Osteocyte (in vitro differentiated cells): ENCODE measurements around the gene PMS1. TPM values are rescaled to one million over a fixed set of nuclear protein-coding genes. Genes with fewer than 3 reads are reported as not detected.

ENCODE experiments used
- DNase-seq: peaks from one replicate; pipeline ENCODE4 v3.0.0; 2021; ENCODE audit warnings: mixed read lengths; ENCODE audit not compliant: unreplicated experiment; ENCODE audit errors: extremely low spot score
- H3K27ac Mint-ChIP-seq: one replicate; pipeline ENCODE4 v1.8.0; 2021; ENCODE audit warnings: mild to moderate bottlenecking, mixed read lengths; ENCODE audit not compliant: unreplicated experiment
- H3K27me3 Mint-ChIP-seq: one replicate; pipeline ENCODE4 v1.8.0; 2021; ENCODE audit warnings: mixed read lengths; ENCODE audit not compliant: unreplicated experiment
- H3K36me3 Mint-ChIP-seq: one replicate; pipeline ENCODE4 v1.8.0; 2021; ENCODE audit warnings: mixed read lengths; ENCODE audit not compliant: unreplicated experiment
- H3K4me1 Mint-ChIP-seq: one replicate; pipeline ENCODE4 v1.8.0; 2021; ENCODE audit warnings: mixed read lengths; ENCODE audit not compliant: unreplicated experiment
- H3K4me3 Mint-ChIP-seq: one replicate; pipeline ENCODE4 v1.8.0; 2021; ENCODE audit warnings: mild to moderate bottlenecking, moderate library complexity, mixed read lengths; ENCODE audit not compliant: unreplicated experiment
- H3K9me3 Mint-ChIP-seq: one replicate; pipeline ENCODE4 v1.8.0; 2021; ENCODE audit warnings: mixed read lengths; ENCODE audit not compliant: unreplicated experiment
- total RNA-seq: library from RNA; stranded (reverse); gene quantifications from 2 replicates; pipeline ENCODE4 v1.2.1, GENCODE V29; 2021
- TF ChIP-seq, protein P1 (sequence below): fragments of 200-600 bp; sonication (generic); IDR thresholded peaks from 2 replicates; pipeline ENCODE4 v1.5.0; 2021; ENCODE audit warnings: antibody characterized with exemption, mild to moderate bottlenecking, moderate library complexity

Gene PMS1
- total RNA-seq, 1 donor from 2014 or later = 36.8 TPM

DNA sequence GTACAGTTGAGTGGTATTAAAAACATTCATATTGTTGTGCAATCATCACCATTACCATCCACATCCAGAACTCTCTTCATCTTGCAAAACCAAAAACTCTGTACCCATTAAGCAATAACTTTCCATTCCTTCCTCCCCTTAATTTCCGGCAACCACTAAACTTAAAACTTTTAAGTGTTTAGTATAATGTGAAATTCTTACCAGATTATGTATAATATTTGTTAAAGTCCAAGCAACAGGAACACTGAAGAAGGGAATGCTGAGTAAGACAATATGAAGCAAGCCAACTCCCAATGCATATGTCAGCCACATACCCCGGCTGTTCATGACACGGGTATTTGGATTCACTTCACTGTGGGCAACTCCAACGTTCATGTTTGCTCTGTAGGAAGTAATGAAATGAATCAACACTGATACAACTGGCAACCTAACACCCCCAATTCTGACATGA lies 2.0 kb upstream of the PMS1 start:
- Mint-ChIP-seq H3K27ac (peak overlapping the region; percentile 95), H3K4me3 (peak overlapping the region; percentile 91), H3K36me3 (peaks cover 39% of the 10 kb centered on the region), H3K4me1 (peaks cover 39% of the 10 kb centered on the region), H3K9me3 (no peaks in the 10 kb centered on the region), H3K27me3 (no peaks in the 10 kb centered on the region)
- TF ChIP-seq, protein P1, sequence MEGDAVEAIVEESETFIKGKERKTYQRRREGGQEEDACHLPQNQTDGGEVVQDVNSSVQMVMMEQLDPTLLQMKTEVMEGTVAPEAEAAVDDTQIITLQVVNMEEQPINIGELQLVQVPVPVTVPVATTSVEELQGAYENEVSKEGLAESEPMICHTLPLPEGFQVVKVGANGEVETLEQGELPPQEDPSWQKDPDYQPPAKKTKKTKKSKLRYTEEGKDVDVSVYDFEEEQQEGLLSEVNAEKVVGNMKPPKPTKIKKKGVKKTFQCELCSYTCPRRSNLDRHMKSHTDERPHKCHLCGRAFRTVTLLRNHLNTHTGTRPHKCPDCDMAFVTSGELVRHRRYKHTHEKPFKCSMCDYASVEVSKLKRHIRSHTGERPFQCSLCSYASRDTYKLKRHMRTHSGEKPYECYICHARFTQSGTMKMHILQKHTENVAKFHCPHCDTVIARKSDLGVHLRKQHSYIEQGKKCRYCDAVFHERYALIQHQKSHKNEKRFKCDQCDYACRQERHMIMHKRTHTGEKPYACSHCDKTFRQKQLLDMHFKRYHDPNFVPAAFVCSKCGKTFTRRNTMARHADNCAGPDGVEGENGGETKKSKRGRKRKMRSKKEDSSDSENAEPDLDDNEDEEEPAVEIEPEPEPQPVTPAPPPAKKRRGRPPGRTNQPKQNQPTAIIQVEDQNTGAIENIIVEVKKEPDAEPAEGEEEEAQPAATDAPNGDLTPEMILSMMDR = no peak
- no peak for DNase-seq

GRCh38 chr2:189783451-189783926 lies 761 bp upstream of the PMS1 start:
- peaks cover 39% of the 10 kb centered on the region for H3K4me1 Mint-ChIP-seq
- no peaks in the 10 kb centered on the region for H3K9me3 Mint-ChIP-seq
- DNase-seq = no peak
- no peaks in the 10 kb centered on the region for H3K27me3 Mint-ChIP-seq
- peaks cover 36% of the 10 kb centered on the region for H3K36me3 Mint-ChIP-seq
- peak overlapping the region; percentile 91 for H3K4me3 Mint-ChIP-seq
- TF ChIP-seq, protein P1 = no peak
- H3K27ac Mint-ChIP-seq = peak overlapping the region; percentile 95

- Mint-ChIP-seq H3K9me3 (no peaks in the 10 kb centered on the region), H3K4me1 (peaks cover 3% of the 10 kb centered on the region), H3K36me3 (peaks cover 17% of the 10 kb centered on the region), H3K27ac (no peak overlapping the region), H3K4me3 (no peak overlapping the region), H3K27me3 (no peaks in the 10 kb centered on the region)
- TF ChIP-seq, protein P1 = no peak
- DNase-seq = no peak
Measured at GRCh38 chr2:189791338-189792042, 7.2 kb downstream of the PMS1 start.

DNA sequence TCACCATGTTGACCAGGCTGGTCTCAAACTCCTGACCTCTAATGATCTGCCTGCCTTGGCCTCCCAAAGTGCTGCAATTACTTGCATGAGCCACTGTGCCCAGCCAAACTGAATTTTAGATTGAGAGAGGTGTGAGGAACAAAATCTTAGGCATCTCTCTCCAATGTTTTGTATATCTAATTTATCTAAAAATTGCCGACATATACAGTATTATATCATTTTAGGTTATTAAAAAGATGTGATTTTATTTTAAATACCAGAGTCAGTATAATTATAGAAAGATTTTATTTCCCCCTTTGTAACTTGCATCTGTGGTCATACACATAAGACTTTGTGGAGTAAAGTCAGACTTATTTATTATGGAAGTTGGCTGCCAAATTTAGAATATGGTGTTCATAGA lies 10.1 kb downstream of the PMS1 start:
- peaks cover 19% of the 10 kb centered on the region for H3K36me3 Mint-ChIP-seq
- DNase-seq = no peak
- no peaks in the 10 kb centered on the region for H3K27me3 Mint-ChIP-seq
- TF ChIP-seq, protein P1 = no peak
- H3K4me1 Mint-ChIP-seq = peaks cover 2% of the 10 kb centered on the region
- H3K4me3 Mint-ChIP-seq = no peak overlapping the region
- no peak overlapping the region for H3K27ac Mint-ChIP-seq
- no peaks in the 10 kb centered on the region for H3K9me3 Mint-ChIP-seq

DNA sequence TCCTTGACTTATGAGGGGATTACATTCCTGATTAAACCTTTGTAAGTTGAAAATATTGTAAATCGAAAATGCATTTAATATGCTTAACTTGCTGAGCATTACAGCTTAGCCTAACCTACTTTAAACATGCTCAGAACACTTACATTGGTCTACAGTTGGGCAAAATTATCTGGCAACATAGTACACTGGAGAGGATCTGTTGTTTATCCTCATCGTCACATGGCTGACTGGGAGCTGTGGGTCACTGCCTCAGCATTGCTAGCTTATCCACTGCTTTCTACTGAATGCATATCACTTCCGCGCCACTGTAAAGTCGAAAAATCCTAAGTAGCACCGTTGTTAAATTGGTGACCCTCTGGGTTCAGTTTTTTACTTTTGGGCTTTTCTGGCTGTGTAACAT lies 13.7 kb downstream of the PMS1 start:
- H3K27me3 Mint-ChIP-seq = no peaks in the 10 kb centered on the region
- TF ChIP-seq, protein P1 = no peak
- H3K9me3 Mint-ChIP-seq = no peaks in the 10 kb centered on the region
- H3K4me1 Mint-ChIP-seq = peaks cover 16% of the 10 kb centered on the region
- no peak for DNase-seq
- peaks cover 23% of the 10 kb centered on the region for H3K36me3 Mint-ChIP-seq
- H3K27ac Mint-ChIP-seq = peak overlapping the region; percentile 1
- no peak overlapping the region for H3K4me3 Mint-ChIP-seq
